GM18526 (cell line): ENCODE results near the gene LCN10.
A peak's percentile ranks its signal among the peaks of the same experiment; 100 is the strongest.

Experiments
- POLR2A ChIP-seq: IDR thresholded peaks from 3 replicates; pipeline ENCODE4 v1.6.1; 2011; ENCODE audit not compliant: insufficient read length; ENCODE audit errors: extremely low read depth

LCN10 gene

DNA sequence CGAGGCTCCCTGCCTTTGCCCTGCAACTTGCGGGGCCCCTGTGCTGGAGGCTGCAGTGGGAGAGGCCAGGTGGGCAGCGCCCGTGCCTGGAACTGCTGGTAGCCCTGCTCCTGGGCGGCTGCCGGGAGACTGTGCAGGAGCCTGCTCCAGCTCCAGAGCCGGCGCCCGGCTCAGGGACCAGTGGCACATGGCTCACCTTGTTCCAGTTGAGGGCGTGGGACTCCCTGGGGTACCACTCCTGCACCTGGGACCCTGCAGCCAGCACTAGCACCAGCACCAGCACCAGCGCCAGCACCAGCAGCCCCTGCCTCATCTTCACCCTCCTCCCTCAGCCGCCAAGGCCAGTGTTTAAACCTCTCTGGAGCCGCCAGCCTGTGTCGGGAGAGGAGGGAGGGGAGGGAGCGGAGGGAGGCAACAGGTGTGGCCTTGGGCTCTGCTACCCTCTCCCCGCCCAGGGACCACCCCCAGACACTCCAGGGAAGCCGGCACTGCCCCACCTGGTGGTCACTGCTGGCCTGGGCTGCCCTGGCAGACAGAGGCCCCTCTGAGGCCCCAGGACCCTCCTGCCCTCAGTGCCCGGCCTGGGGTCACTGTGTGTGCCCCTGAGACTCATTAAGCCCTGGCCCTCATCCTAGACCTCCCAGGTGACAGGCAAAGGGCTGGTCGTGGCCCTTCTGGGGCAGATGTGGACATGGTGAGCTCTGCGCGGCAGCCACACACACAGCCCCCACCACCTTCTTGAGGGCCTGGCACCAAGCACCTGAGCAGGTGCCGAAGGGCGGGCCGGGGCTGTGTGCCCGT lies at the start of gene LCN10:
Gene LCN10 (minus strand): TSS at position 350 of the 801 bp plus-strand sequence. CDS start 37 bp downstream, at position 313.
- TF ChIP-seq POLR2A: no peak

GRCh38 chr9:136791516-136792276 lies 49.0 kb upstream of the LCN10 start:
- no peak for TF ChIP-seq POLR2A

DNA sequence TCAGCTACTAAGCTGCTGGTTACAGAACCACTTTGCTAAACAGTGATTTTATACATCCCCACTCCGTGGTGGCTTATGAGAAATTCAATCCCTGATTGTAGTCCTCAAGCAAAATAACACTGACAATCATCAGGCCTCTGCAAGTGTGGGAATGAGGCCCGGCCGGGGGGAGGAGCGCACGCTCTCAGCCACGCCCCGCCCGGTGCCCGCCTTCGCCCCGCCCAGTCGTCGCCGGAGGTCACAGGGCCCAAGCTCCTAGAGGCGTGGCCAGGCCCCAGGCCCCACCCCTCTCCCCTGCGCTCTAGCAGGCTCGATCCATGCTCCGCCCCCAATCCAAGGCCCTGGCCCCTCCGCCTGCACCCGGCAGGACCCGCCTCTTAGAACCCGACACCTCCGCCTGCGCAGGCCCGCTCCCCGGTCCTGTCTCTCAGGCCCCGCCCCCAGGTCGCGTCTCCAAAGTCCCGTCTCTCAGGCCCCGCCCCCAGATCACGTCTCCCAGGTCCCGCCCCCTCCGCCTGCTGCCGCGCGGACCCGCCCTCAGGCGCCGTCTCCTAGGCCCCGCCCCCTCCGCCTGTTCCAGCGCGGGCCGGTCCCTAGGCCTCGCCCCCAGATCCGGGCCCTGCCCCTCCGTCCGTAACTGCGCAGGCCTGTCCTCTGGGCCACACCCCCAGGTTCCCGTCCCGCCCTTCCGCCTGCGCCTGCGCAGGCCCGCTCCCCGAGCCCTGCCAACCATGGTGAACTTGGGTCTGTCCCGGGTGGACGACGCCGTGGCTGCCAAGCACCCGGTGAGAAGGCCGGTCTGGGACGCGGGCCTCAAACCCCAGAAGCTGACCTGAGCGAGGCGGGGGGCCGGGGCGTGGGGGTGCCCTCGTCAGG lies 48.1 kb upstream of the LCN10 start, which contains the start of gene TMEM141:
Gene TMEM141 (plus strand): TSS at position 705 of the 876 bp plus-strand sequence. CDS start 27 bp downstream, at position 732.
- TF ChIP-seq POLR2A: peak; percentile 75

DNA sequence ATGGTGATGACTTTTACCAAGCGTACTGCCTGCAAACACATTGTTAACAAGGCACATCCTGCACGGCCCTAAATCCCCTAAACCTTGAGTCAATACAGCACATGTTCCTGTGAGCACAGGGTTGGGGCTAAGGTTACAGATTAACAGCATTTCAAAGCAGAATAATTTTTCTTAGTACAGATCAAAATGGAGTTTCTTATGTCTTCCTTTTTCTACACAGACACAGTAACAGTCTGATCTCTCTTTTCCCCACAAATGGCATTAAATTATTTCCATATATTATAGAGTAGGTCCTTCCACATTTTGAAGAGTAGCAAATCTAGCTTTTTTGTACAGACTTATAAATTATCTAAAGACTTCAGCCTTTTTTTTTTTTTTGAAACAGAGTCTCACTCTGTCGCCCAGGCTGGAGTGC lies 46.8 kb upstream of the LCN10 start:
- TF ChIP-seq POLR2A: no peak

GRCh38 chr9:136787690-136788400 lies 45.1 kb upstream of the LCN10 start:
- no peak for TF ChIP-seq POLR2A

- no peak for TF ChIP-seq POLR2A
Measured at GRCh38 chr9:136786451-136786850, 43.7 kb upstream of the LCN10 start.

GRCh38 chr9:136784997-136785361 lies 42.2 kb upstream of the LCN10 start:
- TF ChIP-seq POLR2A: no peak

DNA sequence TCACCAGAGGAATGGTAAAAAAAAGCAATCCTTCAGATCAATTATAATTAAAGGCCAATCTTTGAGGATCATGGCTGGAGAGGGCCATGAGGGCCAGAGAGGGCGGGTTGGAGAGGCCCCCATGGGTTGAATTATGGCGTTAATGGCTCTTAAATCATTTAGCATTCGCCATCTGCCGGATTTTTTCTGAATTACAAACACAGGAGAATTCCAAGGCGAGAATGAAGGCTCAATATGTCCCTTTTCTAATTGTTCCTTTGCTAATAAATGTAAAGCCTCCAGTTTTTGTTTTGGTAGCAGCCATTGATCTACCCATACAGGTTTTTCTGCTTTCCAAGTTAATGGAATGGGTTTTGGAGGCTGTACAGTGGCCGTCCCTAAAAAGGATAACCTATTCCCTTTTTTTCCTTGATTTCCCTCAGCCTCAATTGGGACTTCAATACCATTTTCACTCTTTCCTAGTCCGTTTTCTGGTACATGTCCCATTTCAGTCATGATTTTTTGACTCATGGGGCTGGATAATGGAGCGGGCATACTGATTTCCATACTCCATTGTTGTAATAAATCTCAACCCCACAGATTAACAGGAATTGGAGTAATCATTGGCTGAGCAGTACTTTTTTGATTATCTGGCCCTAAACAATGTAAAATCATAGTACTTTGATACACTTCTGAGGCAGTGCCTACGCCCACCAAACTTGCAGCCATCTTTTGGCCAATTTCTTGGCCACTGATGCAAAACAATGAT lies 41.7 kb upstream of the LCN10 start:
- TF ChIP-seq POLR2A: no peak

- TF ChIP-seq POLR2A: no peak
Measured at GRCh38 chr9:136782452-136782851, 39.7 kb upstream of the LCN10 start.

DNA sequence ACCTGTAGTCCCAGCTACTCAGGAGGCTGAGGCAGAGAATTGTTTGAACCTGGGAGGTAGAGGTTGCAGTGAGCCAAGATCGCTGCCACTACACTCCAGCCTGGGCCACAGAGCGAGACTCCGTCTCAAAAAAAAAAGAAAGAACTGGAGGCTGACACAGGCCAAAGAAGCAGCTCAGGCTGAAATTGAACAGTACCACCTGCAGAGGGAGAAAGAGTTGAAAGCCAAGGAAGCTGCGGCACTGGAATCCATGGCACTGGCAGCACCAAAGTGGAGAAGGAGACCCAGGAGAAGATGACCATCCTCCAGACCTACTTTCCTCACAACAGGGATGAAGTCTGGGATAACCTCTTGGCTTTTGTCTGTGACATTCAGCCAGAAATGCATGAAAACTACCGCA lies 37.1 kb upstream of the LCN10 start:
- no peak for TF ChIP-seq POLR2A

GRCh38 chr9:136777359-136777758 lies 34.6 kb upstream of the LCN10 start:
- no peak for TF ChIP-seq POLR2A

DNA sequence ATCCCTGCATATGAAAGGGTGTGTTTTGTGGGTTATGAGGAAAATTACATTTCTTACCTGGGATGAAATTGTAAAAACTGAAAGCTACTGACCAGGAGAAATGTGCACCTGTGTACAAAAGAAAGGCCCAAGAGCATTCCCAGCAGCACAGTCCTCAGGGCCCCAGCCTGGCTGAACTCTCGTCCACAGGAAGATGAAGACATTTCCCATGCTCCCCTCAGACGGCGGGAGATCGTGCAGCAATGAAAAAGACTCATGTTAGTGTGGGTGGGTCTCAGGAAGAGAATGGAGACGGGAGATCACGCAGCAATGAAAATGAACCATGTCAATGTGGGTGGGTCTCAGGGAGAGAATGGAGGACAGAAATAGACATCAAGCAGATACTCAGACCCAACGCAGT lies 34.2 kb upstream of the LCN10 start:
- no peak for TF ChIP-seq POLR2A

- TF ChIP-seq POLR2A: no peak
Measured at GRCh38 chr9:136775191-136775590, 32.5 kb upstream of the LCN10 start.
